UCSD-AML1 (cell line): ENCODE data around the gene ZFP91.

Source experiments
- DNase-seq: peaks from one replicate; lab custom pipeline; 2025; ENCODE audit not compliant: unreplicated experiment; lab: John Stamatoyannopoulos, UW

The ZFP91 gene

GRCh38 chr11:58626934-58627483 is 48.1 kb downstream of the ZFP91 start:
- DNase-seq = no peak

GRCh38 chr11:58628446-58628845 is 49.6 kb downstream of the ZFP91 start:
- DNase-seq = no peak

- no peak for DNase-seq
Observed at GRCh38 chr11:58629857-58630256, 51.0 kb downstream of the ZFP91 start.

- no peak for DNase-seq
Observed at GRCh38 chr11:58631378-58631777, 52.5 kb downstream of the ZFP91 start.

- no peak for DNase-seq
Observed at GRCh38 chr11:58632510-58632909, 53.6 kb downstream of the ZFP91 start.

GRCh38 chr11:58636587-58636986 is 57.7 kb downstream of the ZFP91 start:
- no peak for DNase-seq

- no peak for DNase-seq
Observed at GRCh38 chr11:58637371-58637770, 58.5 kb downstream of the ZFP91 start.

GRCh38 chr11:58639103-58639502 is 60.2 kb downstream of the ZFP91 start:
- no peak for DNase-seq

- DNase-seq = no peak
Observed at GRCh38 chr11:58639669-58640068, 60.8 kb downstream of the ZFP91 start.

GRCh38 chr11:58640386-58641023 is 61.6 kb downstream of the ZFP91 start:
- DNase-seq = no peak

GRCh38 chr11:58641341-58641740 is 62.5 kb downstream of the ZFP91 start:
- DNase-seq = no peak

- DNase-seq = no peak
Observed at GRCh38 chr11:58641803-58642581, 63.1 kb downstream of the ZFP91 start.

GRCh38 chr11:58645854-58646253 is 67.0 kb downstream of the ZFP91 start:
- DNase-seq = no peak

GRCh38 chr11:58647141-58647699 is 68.4 kb downstream of the ZFP91 start:
- DNase-seq = no peak

GRCh38 chr11:58647866-58648265 is 69.0 kb downstream of the ZFP91 start:
- no peak for DNase-seq

GRCh38 chr11:58649623-58650022 is 70.8 kb downstream of the ZFP91 start:
- no peak for DNase-seq

GRCh38 chr11:58650496-58650895 is 71.6 kb downstream of the ZFP91 start:
- no peak for DNase-seq

- no peak for DNase-seq
Observed at GRCh38 chr11:58652726-58653280, 73.9 kb downstream of the ZFP91 start.

- DNase-seq = peak; percentile 71
Observed at GRCh38 chr11:58654079-58654907, 75.4 kb downstream of the ZFP91 start.

GRCh38 chr11:58654908-58655296 is 76.0 kb downstream of the ZFP91 start:
- no peak for DNase-seq

GRCh38 chr11:58656348-58656747 is 77.5 kb downstream of the ZFP91 start:
- no peak for DNase-seq
